Measurements from ENCODE around the gene ARAP3.

ARAP3 gene

DNA sequence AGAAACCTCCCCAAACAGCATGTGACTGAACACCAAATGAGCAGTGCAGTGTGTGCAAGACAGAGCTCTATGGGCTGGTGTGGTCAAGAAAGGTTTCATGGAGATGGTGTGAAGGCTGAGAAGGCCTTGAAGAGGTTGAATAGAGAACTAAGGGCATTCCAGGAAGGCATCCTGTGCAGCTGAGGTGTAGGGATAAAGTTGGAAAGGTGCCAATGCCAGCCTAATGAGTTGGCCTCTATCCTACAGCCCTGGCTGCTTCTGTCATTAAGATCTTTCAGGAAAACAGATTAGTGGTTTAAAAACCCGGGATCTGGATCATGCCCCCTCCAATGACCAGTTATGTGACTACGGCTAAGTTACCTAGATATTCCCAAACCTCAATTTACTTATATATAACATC, 49.4 kb downstream of the ARAP3 start:
- DNase-seq (ENCODE audit: low read depth): no peak
- TF ChIP-seq, protein P1, sequence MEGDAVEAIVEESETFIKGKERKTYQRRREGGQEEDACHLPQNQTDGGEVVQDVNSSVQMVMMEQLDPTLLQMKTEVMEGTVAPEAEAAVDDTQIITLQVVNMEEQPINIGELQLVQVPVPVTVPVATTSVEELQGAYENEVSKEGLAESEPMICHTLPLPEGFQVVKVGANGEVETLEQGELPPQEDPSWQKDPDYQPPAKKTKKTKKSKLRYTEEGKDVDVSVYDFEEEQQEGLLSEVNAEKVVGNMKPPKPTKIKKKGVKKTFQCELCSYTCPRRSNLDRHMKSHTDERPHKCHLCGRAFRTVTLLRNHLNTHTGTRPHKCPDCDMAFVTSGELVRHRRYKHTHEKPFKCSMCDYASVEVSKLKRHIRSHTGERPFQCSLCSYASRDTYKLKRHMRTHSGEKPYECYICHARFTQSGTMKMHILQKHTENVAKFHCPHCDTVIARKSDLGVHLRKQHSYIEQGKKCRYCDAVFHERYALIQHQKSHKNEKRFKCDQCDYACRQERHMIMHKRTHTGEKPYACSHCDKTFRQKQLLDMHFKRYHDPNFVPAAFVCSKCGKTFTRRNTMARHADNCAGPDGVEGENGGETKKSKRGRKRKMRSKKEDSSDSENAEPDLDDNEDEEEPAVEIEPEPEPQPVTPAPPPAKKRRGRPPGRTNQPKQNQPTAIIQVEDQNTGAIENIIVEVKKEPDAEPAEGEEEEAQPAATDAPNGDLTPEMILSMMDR (IDR thresholded peaks at IDR 0.05; ENCODE audit: control insufficient read depth, extremely low read depth, insufficient read depth): no peak
- H3K4me3 ChIP-seq (ENCODE audit: low read depth, low read length): no peak overlapping the region

DNA sequence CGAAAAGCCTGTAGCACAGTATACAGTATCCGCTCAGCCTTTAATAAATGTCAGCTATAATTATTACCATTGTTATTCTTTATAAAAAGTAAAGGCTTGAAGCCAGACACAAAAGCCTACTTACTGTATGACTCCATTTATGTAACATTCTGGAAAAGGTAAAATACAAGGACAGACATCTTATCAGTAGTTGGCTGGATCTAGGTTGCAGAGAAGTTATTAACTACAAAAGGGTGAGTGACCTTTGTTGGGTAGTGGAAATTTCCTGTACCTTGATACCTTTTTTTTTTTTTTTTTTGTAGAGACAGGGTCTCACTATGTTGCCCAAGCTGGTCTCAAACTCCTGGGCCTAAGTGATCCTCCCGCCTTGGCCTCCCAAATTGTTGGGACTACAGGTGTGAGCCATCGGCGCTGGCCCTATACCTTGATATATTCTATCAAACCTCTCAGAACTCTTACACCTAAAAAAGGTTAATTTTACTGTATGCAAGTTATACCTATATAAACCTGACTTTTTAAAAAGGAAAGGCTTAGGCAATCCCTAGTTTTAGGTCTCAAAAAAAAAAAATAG, 51.4 kb downstream of the ARAP3 start:
- TF ChIP-seq, protein P1 (IDR thresholded peaks at IDR 0.05; ENCODE audit: control insufficient read depth, extremely low read depth, insufficient read depth): no peak
- no peak for DNase-seq (ENCODE audit: low read depth)
- H3K4me3 ChIP-seq (ENCODE audit: low read depth, low read length): no peak overlapping the region

DNA sequence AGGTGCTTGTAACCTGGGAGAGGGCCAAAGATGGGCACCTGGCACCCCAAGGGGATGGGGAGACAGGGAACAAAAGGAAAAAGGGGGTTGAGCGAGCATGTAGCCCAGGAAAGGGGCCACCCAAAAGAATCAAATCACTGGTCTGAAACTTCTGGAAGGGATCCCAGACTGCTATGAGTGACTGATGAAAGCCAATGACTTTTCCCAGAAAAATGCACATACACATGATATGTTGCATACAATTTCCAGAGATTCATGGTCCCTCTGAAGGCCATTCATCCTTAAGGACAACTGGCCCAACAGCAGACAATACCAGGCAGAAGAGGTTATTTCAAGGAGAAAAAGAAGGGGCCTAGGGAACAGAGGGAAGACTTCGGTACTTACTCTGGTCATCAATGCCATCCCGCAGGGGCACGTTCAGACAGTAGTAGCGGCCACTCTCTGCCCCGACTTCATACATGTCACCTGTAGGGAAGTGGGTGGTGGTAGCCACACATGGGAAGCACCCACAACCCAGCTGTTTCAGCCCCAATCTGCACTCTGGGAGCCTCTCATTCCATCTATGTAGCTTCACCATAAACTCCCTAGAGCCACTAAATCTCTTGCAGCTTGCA, 53.7 kb downstream of the ARAP3 start:
- TF ChIP-seq, protein P1 (IDR thresholded peaks at IDR 0.05; ENCODE audit: control insufficient read depth, extremely low read depth, insufficient read depth): no peak
- no peak overlapping the region for H3K4me3 ChIP-seq (ENCODE audit: low read depth, low read length)
- DNase-seq (ENCODE audit: low read depth): no peak

DNA sequence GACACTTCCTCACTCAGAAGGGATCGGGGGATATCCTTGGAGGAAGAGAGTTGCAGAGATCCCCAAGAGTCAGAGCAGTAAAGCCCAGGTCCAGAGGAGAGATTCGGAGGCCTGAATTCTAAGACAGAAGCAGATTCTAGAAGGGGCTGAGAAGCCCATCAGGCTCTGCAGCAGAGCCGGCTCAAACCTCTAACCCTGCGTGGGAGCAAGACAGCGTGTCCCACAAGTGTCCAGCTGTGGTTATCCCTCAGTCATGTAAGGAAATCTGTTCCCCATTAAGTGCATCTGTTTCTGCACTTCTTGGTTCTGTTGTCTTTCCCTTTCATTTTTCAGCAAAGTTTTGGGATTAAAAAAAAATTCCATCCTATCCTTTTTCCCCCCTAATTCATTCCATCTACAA, 58.4 kb downstream of the ARAP3 start:
- TF ChIP-seq, protein P1 (IDR thresholded peaks at IDR 0.05; ENCODE audit: control insufficient read depth, extremely low read depth, insufficient read depth): no peak
- no peak for DNase-seq (ENCODE audit: low read depth)
- no peak overlapping the region for H3K4me3 ChIP-seq (ENCODE audit: low read depth, low read length)

DNA sequence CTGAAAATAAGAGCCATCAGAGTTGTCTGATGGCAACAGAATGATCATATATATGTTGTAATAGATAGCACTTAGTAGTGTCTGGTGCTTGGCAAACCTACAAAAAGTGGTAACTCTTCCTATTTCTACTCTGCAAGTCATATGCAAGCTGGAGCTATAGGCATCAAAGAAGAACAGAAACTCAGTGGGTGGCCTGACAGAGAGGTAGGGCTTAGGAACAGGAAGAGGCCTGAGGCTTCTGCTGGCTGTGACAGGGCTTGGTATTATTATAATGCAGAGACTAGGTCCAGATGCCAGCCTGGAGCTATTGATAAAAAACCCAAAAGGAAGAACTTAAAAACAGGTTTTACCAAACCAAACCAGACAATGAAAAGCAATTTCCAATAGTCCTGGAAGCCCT, 58.8 kb downstream of the ARAP3 start:
- H3K4me3 ChIP-seq (ENCODE audit: low read depth, low read length): no peak overlapping the region
- DNase-seq (ENCODE audit: low read depth): no peak
- TF ChIP-seq, protein P1 (IDR thresholded peaks at IDR 0.05; ENCODE audit: control insufficient read depth, extremely low read depth, insufficient read depth): no peak

DNA sequence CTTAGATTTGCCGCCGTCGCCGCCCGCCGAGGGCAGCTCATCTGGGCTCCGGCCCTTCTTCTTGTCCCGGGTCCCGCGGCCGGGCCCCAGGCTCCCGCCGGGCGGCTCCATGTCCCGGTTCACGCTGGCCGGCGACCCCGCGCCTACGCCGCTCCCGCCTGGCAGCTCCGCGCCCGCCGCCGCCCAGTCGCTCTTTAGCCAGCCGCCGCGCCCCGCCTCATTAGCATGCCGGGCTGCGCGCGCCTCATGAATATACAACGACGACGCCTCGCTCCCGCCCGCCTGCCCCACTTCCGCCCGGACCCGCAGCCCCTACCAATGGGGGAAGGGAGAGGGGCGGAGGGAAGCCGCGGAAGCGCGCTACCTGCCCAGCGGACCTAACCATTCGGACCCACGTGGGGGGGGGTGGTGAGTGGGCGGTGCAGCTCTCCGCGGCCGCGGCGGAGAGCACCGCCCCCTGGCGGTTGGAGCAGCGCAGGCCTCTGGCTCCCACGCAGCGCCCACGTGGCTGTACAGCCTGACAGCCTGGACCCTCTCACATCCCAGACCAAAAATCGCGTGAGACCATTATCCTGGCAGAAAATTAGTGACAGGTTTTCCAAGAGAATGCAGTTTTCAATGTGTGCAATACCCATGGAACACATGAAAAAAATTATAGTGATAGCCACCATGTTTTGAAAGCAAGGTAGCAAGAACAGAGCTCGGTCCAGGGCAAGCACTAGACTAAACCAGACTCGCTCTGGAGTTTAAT, 63.1 kb downstream of the ARAP3 start, which contains the start of gene DIAPH1:
TSS of gene DIAPH1 (minus strand) at position 197 of the 751 bp plus-strand sequence. CDS start at position 111, 86 bp downstream.
- H3K4me3 ChIP-seq (ENCODE audit: low read depth, low read length): peak within 1 kb of the TSS; percentile 89
- peak; percentile 87 for DNase-seq (ENCODE audit: low read depth)
- TF ChIP-seq, protein P1 (IDR thresholded peaks at IDR 0.05; ENCODE audit: control insufficient read depth, extremely low read depth, insufficient read depth): peak; percentile 96
